ENCODE data around the gene SLIT3. TPM values are rescaled to one million over a fixed set of nuclear protein-coding genes. Genes with fewer than 3 reads are reported as not detected.

Gene SLIT3
- total and polyA plus RNA-seq, 5 donors from 2014 or later: not detected

DNA sequence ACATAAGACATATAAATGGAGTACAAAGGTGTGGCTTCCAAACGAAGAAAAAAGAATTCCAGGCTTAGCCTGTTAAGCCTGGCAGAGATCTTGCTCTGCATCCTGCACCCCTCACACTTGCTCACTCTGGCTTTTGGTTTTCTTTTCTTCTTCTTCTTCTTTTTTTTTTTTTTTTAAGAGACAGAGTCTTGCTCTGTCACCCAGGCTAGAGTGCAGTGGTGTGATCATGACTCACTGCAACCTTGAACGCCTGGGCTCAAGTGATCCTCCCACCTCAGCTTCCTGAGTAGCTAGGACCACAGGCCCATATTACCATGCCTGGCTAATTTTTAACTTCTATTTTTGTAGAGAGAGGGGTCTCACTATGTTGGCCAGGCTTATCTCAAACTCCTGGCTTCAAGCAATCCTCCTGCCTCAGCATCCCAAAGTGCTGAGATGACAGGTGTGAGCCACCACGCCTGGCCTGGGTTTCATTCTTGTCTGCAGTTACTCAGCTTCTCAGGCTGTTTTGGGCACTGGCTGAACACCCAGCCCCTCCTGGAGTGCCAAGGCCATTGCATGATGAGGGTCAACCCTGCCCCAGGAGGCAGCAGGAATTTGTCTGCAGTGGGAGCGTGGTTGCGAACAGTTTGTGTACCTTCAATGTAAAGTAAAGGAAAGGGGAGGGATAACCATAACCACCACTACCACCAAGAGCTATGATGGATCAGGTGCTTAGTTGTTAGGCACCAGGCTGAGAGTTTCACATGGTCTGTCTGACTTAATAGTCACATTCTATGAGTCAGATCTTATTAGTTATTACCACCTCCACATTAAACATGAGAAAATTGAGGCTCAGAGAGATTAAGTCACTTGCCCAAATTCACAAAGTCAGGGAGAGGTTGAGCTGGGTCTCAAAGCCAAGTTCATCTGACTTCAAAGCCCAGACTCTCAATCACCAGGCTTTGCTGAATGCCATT is 502.6 kb downstream of the SLIT3 start:
- no peaks in the 10 kb centered on the region for H3K27me3 ChIP-seq (ENCODE audit: control insufficient read depth, insufficient read depth, low read length)
- Mint-ChIP-seq H3K27ac (no peak overlapping the region), H3K36me3 (no peaks in the 10 kb centered on the region), H3K4me3 (no peak overlapping the region), H3K27me3 (peaks cover 8% of the 10 kb centered on the region), H3K4me1 (no peaks in the 10 kb centered on the region), H3K9me3 (peaks cover 0 to 3% (median 0%) of the 10 kb centered on the region in 7 donors)
- DNase-seq: no peak
- ATAC-seq (ENCODE audit: low read depth in 2 of 2): no peak
- no peaks in the 10 kb centered on the region for H3K36me3 ChIP-seq (ENCODE audit: control insufficient read depth, insufficient read depth, low read length)
- no peak overlapping the region for H3K27ac ChIP-seq (ENCODE audit: insufficient read depth, low read length, poor library complexity, severe bottlenecking)
- H3K4me1 ChIP-seq (ENCODE audit: control insufficient read depth, insufficient read depth, low read length, poor library complexity, severe bottlenecking): no peaks in the 10 kb centered on the region
- no peak overlapping the region for H3K4me3 ChIP-seq (ENCODE audit: low read depth, low read length)
- no peaks in the 10 kb centered on the region for H3K9me3 ChIP-seq (ENCODE audit: control insufficient read depth in 2 of 2, low read length in 2 of 2)

DNA sequence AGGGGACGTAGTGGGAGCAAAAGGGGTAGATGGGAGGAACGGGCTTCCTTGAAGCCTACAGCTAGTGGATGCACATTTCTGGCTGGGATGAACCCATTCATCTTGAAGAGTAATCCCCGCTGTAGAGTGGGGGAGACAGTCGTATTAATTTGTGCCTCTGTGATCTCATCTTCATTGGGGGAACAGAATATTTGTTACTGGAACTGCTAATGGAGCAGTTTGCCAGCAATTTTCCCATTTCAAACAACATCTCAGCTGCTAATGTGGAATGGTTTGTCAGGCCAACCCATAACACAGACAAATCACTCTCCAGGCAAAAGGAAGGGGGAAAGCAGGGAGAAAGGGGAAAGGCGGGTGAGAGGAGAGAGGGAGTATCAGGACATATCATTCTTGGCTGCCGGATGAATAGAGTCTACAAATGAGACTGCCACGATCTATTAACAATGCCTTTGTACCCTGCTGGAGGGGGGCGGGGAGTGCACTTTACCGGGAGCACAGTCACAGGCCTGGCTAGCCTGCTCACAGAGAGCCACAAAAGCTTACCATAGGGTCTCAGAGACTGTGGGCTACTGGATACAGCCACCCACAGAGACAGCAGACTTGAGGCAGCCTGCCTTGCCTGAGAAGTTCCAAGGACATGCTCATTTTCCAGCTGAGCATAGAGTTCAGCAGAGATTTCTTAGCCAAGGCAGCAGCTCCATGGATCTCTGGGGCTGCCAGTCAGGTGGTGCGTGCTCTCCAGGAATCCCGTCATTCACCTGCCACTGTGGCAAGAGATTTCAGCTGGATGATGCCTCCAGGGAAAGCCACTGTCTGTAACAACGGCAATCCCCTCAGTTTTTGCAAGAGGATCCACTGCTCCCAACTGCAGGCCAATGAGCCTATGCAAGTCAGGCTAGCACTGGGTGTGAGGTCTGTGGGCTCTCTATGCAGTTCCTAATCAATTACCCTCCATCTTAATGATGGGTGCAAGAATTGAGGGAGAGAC is 504.1 kb downstream of the SLIT3 start:
- Mint-ChIP-seq H3K27me3 (peaks cover 8% of the 10 kb centered on the region), H3K27ac (no peak overlapping the region), H3K36me3 (no peaks in the 10 kb centered on the region), H3K4me3 (no peak overlapping the region), H3K4me1 (no peaks in the 10 kb centered on the region), H3K9me3 (peaks cover 0 to 1% (median 0%) of the 10 kb centered on the region in 7 donors)
- no peaks in the 10 kb centered on the region for H3K9me3 ChIP-seq (ENCODE audit: control insufficient read depth in 2 of 2, low read length in 2 of 2)
- H3K27ac ChIP-seq (ENCODE audit: insufficient read depth, low read length, poor library complexity, severe bottlenecking): no peak overlapping the region
- ATAC-seq (ENCODE audit: low read depth in 2 of 2): no peak
- no peaks in the 10 kb centered on the region for H3K27me3 ChIP-seq (ENCODE audit: control insufficient read depth, insufficient read depth, low read length)
- no peak for DNase-seq
- H3K4me1 ChIP-seq (ENCODE audit: control insufficient read depth, insufficient read depth, low read length, poor library complexity, severe bottlenecking): no peaks in the 10 kb centered on the region
- no peak overlapping the region for H3K4me3 ChIP-seq (ENCODE audit: low read depth, low read length)
- H3K36me3 ChIP-seq (ENCODE audit: control insufficient read depth, insufficient read depth, low read length): no peaks in the 10 kb centered on the region

DNA sequence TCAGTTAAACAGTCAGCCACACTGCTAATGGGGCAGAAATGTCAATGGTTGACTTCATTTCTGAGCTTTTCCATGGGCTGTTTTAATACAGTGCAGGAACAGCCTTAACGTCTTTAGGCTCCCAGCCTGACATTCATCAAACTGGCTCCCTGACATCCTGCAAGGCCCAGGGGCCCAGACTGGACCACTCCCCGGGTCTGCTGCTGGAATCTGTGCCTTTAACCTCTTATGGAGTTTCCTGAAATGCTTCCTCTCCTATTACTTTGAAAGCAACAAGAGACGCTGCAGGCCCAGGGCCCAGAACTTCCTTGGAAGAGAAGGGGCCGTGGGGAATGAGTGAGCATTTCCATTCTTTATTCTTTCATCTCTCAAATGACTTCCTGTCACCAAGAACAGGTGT is 504.9 kb downstream of the SLIT3 start:
- no peak overlapping the region for H3K4me3 ChIP-seq (ENCODE audit: low read depth, low read length)
- H3K27me3 ChIP-seq (ENCODE audit: control insufficient read depth, insufficient read depth, low read length): no peaks in the 10 kb centered on the region
- DNase-seq (no peak), ATAC-seq (ENCODE audit: low read depth in 2 of 2) (no peak)
- Mint-ChIP-seq H3K27ac (no peak overlapping the region), H3K9me3 (peaks cover 0 to 1% (median 0%) of the 10 kb centered on the region in 7 donors), H3K36me3 (no peaks in the 10 kb centered on the region), H3K4me1 (no peaks in the 10 kb centered on the region), H3K4me3 (no peak overlapping the region), H3K27me3 (no peaks in the 10 kb centered on the region)
- no peaks in the 10 kb centered on the region for H3K9me3 ChIP-seq (ENCODE audit: control insufficient read depth in 2 of 2, low read length in 2 of 2)
- no peaks in the 10 kb centered on the region for H3K4me1 ChIP-seq (ENCODE audit: control insufficient read depth, insufficient read depth, low read length, poor library complexity, severe bottlenecking)
- no peak overlapping the region for H3K27ac ChIP-seq (ENCODE audit: insufficient read depth, low read length, poor library complexity, severe bottlenecking)
- no peaks in the 10 kb centered on the region for H3K36me3 ChIP-seq (ENCODE audit: control insufficient read depth, insufficient read depth, low read length)

DNA sequence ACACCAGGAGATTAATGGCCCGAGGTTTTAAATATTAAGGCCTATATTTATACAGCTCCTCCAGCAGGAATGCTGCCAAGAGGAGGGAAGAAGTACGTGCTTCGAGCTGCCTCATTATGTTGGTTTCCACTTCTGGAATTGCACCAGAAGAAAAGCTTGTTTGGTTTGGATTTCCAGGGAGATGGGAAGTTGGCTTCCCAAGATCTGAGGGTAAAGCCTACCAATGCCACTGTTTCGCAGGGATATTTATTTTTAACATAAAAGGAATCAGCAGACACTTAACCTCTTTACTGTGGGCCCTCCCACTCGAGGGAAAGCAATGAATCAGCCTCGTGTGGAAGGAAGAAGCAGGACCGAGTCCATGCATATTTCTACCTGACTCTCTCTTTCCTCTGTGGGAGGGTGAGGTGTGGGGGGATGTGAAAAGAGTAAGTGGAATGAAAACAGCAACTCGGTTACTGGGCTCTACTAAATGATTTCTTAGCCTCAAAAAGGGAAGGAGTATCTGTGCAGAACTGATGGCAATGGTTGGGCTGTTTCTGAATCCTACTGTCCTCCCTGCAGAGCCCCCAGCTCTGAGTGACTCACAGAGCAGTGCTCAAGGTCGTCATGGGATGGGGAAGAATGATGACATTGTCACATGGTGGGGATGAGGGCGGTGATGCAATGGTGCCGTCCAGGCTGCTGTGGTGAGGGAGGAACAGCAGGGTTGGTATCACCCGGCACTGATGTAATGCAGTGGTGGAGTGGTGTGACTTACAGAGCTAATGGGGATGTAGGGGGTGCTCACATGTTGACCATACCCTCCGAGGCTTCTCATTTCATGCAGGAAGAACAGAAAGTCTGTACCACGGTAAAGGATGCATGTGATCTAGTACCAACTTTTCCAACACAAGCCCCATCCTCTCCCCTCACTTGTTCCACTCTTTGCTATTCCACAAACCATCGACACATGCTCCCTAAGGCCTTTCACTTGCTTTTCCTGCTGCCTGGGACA is 506.8 kb downstream of the SLIT3 start:
- no peaks in the 10 kb centered on the region for H3K4me1 Mint-ChIP-seq
- peaks cover 0 to 1% (median 0%) of the 10 kb centered on the region in 7 donors for H3K9me3 Mint-ChIP-seq
- Histone ChIP-seq H3K36me3 (ENCODE audit: control insufficient read depth, insufficient read depth, low read length) (no peaks in the 10 kb centered on the region), H3K27ac (ENCODE audit: insufficient read depth, low read length, poor library complexity, severe bottlenecking) (no peak overlapping the region), H3K4me1 (ENCODE audit: control insufficient read depth, insufficient read depth, low read length, poor library complexity, severe bottlenecking) (no peaks in the 10 kb centered on the region), H3K9me3 (ENCODE audit: control insufficient read depth in 2 of 2, low read length in 2 of 2) (no peaks in the 10 kb centered on the region), H3K27me3 (ENCODE audit: control insufficient read depth, insufficient read depth, low read length) (no peaks in the 10 kb centered on the region), H3K4me3 (ENCODE audit: low read depth, low read length) (no peak overlapping the region)
- no peak overlapping the region for H3K27ac Mint-ChIP-seq
- H3K4me3 Mint-ChIP-seq: no peak overlapping the region
- no peaks in the 10 kb centered on the region for H3K36me3 Mint-ChIP-seq
- H3K27me3 Mint-ChIP-seq: no peaks in the 10 kb centered on the region
- no peak for ATAC-seq (ENCODE audit: low read depth in 2 of 2)
- no peak for DNase-seq

DNA sequence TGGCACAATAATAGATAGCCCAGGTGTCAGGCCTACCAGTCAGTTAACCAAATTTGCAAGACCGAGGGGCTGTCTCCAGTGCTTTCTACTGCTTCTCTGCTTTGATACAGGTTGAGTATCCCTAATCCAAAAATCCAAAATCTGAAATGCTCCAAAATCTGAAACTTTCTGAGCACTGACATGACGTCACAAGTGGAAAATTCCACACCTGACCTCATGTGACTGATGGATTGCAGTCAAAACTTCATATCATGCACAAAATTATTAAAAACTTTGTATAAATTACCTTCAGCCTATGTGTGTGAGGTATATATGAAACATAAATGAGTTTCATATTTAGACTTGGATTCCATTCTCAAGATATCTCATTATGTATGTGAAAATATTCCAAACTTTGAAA is 508.3 kb downstream of the SLIT3 start:
- Mint-ChIP-seq H3K27ac (no peak overlapping the region), H3K9me3 (peaks cover 0 to 1% (median 0%) of the 10 kb centered on the region in 7 donors), H3K36me3 (no peaks in the 10 kb centered on the region), H3K4me3 (no peak overlapping the region), H3K27me3 (no peaks in the 10 kb centered on the region), H3K4me1 (no peaks in the 10 kb centered on the region)
- no peaks in the 10 kb centered on the region for H3K9me3 ChIP-seq (ENCODE audit: control insufficient read depth in 2 of 2, low read length in 2 of 2)
- H3K4me3 ChIP-seq (ENCODE audit: low read depth, low read length): no peak overlapping the region
- H3K27ac ChIP-seq (ENCODE audit: insufficient read depth, low read length, poor library complexity, severe bottlenecking): no peak overlapping the region
- DNase-seq: no peak
- H3K36me3 ChIP-seq (ENCODE audit: control insufficient read depth, insufficient read depth, low read length): no peaks in the 10 kb centered on the region
- no peaks in the 10 kb centered on the region for H3K27me3 ChIP-seq (ENCODE audit: control insufficient read depth, insufficient read depth, low read length)
- H3K4me1 ChIP-seq (ENCODE audit: control insufficient read depth, insufficient read depth, low read length, poor library complexity, severe bottlenecking): no peaks in the 10 kb centered on the region
- no peak for ATAC-seq (ENCODE audit: low read depth in 2 of 2)

DNA sequence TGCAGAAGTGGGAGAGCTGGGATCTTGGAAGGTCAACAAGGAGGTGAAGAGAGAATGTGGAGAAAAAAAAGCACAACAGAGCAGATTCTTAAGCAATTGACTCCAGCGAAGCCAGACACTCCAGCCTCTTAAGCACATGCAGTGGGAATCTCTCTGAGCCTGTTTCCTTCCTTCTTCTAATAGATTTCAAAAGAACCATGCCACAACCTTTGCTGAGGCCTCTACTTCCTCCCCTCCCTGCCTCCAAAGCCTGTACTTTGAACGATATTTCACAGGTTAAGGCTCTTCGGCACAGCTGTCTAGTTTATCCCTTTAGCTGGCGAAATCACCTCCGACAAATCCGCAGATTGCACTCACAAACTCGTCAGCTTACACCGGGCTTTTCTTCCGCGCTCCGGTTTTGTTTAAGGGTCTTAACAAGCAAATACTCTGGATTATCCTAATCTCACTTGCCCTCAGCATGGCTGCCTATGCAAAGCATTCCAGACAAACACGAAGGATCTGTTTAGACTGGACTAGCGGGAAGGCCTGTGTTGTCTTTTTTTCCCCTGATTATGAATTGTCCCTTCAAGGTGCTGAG is 510.2 kb downstream of the SLIT3 start:
- H3K4me3 ChIP-seq (ENCODE audit: low read depth, low read length): no peak overlapping the region
- H3K4me1 Mint-ChIP-seq: no peaks in the 10 kb centered on the region
- ATAC-seq (ENCODE audit: low read depth in 2 of 2): no peak

More for the DNA sequence above, 510.2 kb downstream of the SLIT3 start:
- Mint-ChIP-seq H3K27ac (no peak overlapping the region), H3K4me3 (no peak overlapping the region), H3K27me3 (no peaks in the 10 kb centered on the region), H3K36me3 (no peaks in the 10 kb centered on the region), H3K9me3 (peaks cover 0 to 1% (median 0%) of the 10 kb centered on the region in 7 donors)
- Histone ChIP-seq H3K4me1 (ENCODE audit: control insufficient read depth, insufficient read depth, low read length, poor library complexity, severe bottlenecking) (no peaks in the 10 kb centered on the region), H3K9me3 (ENCODE audit: control insufficient read depth in 2 of 2, low read length in 2 of 2) (no peaks in the 10 kb centered on the region), H3K27ac (ENCODE audit: insufficient read depth, low read length, poor library complexity, severe bottlenecking) (no peak overlapping the region), H3K36me3 (ENCODE audit: control insufficient read depth, insufficient read depth, low read length) (no peaks in the 10 kb centered on the region), H3K27me3 (ENCODE audit: control insufficient read depth, insufficient read depth, low read length) (no peaks in the 10 kb centered on the region)
- no peak for DNase-seq

Data from CD4-positive, CD25-positive, alpha-beta regulatory T cell (primary cell).